HepG2 (cell line): Measurements from ENCODE around the gene NRL. TPM values are rescaled to one million over a fixed set of nuclear protein-coding genes. Genes with fewer than 3 reads are reported as not detected.

Experiments used
- ELF3 ChIP-seq: IDR thresholded peaks from 2 replicates; pipeline ENCODE4 v1.6.1; 2016; ENCODE audit warnings: missing genetic modification reagents, missing compliant biosample characterization
- GZF1 ChIP-seq: sonication (generic); formaldehyde crosslinking; IDR thresholded peaks from 2 replicates; pipeline ENCODE4 v1.5.1; 2020; ENCODE audit warnings: mild to moderate bottlenecking, missing genetic modification reagents
- MBD4 ChIP-seq: IDR thresholded peaks from 2 replicates; pipeline ENCODE4 v1.6.1; 2012; ENCODE audit warnings: low read length, inconsistent platforms, borderline replicate concordance
- MXD4 ChIP-seq: IDR thresholded peaks from 2 replicates; pipeline ENCODE4 v1.6.1; 2016; ENCODE audit warnings: mild to moderate bottlenecking, missing biosample characterization, missing genetic modification reagents
- NFIB ChIP-seq: sonication (generic); formaldehyde crosslinking; IDR thresholded peaks from 2 replicates; pipeline ENCODE4 v1.9.0; 2021; ENCODE audit warnings: missing genetic modification reagents, mild to moderate bottlenecking, borderline replicate concordance
- SMAD1 ChIP-seq: sonication (generic); formaldehyde crosslinking; IDR thresholded peaks from 2 replicates; pipeline ENCODE4 v1.4.0; 2020; ENCODE audit warnings: missing genetic modification reagents, low read depth, mild to moderate bottlenecking, borderline replicate concordance
- SOX13 ChIP-seq, 3 experiments: fragments of 450-650 bp in 1 of 3; sonication (generic) in 1 of 3; formaldehyde crosslinking in 1 of 3; IDR thresholded peaks in 2 of 3; conservative IDR thresholded peaks in 1 of 3; 2 replicates each; pipeline versions ENCODE4 v1.5.0 to v1.6.1; 2016 to 2020; ENCODE audit warnings: antibody characterized with exemption in 1 of 3, mild to moderate bottlenecking in 1 of 3, missing compliant biosample characterization in 1 of 3, missing genetic modification reagents in 1 of 3, moderate library complexity in 1 of 3
- SRSF4 ChIP-seq: fragments of 200-400 bp; formaldehyde crosslinking; IDR thresholded peaks from one replicate; pipeline ENCODE4 v1.6.1; 2018; ENCODE audit warnings: mild to moderate bottlenecking, low read depth, low read length, moderate library complexity; ENCODE audit not compliant: poor library complexity, severe bottlenecking
- ZNF24 ChIP-seq: fragments of 450-650 bp; IDR thresholded peaks from 2 replicates; pipeline ENCODE4 v1.6.1; 2017; ENCODE audit warnings: antibody characterized with exemption, mild to moderate bottlenecking
- ZNF256 ChIP-seq: sonication (generic); formaldehyde crosslinking; conservative IDR thresholded peaks from 2 replicates; pipeline ENCODE4 v1.4.0; 2020; ENCODE audit warnings: missing genetic modification reagents
- ZNF282 ChIP-seq: fragments of 450-650 bp; IDR thresholded peaks from 2 replicates; pipeline ENCODE4 v1.6.1; 2018; ENCODE audit not compliant: partially characterized antibody
- ZNF451 ChIP-seq: sonication (generic); formaldehyde crosslinking; IDR thresholded peaks from 2 replicates; pipeline ENCODE4 v1.5.0; 2020; ENCODE audit warnings: mild to moderate bottlenecking, missing genetic modification reagents
- ZNF460 ChIP-seq: sonication (generic); formaldehyde crosslinking; IDR thresholded peaks from 2 replicates; pipeline ENCODE4 v1.5.1; 2020; ENCODE audit warnings: missing genetic modification reagents, mild to moderate bottlenecking, borderline replicate concordance
- ZNF629 ChIP-seq: sonication (generic); formaldehyde crosslinking; conservative IDR thresholded peaks from 2 replicates; pipeline ENCODE4 v1.5.0; 2020; ENCODE audit warnings: missing genetic modification reagents
- ZNF670 ChIP-seq: sonication (generic); formaldehyde crosslinking; IDR thresholded peaks from 2 replicates; pipeline ENCODE4 v1.8.0; 2022; ENCODE audit warnings: mild to moderate bottlenecking, missing genetic modification reagents, borderline replicate concordance
- ZNF740 ChIP-seq: sonication (generic); formaldehyde crosslinking; IDR thresholded peaks from 2 replicates; pipeline ENCODE4 v1.4.0; 2020; ENCODE audit warnings: missing genetic modification reagents
- ZNF772 ChIP-seq: sonication (generic); formaldehyde crosslinking; IDR thresholded peaks from 2 replicates; pipeline ENCODE4 v1.5.0; 2020; ENCODE audit warnings: mild to moderate bottlenecking, missing genetic modification reagents
- ZNF800 ChIP-seq: sonication (generic); formaldehyde crosslinking; IDR thresholded peaks from 2 replicates; pipeline ENCODE4 v1.4.0; 2020; ENCODE audit warnings: missing genetic modification reagents
- ZNF841 ChIP-seq: sonication (generic); formaldehyde crosslinking; IDR thresholded peaks from 2 replicates; pipeline ENCODE4 v1.8.1; 2023; ENCODE audit warnings: missing genetic modification reagents, borderline replicate concordance
- ZZZ3 ChIP-seq: sonication (generic); formaldehyde crosslinking; IDR thresholded peaks from 2 replicates; pipeline ENCODE4 v1.4.0; 2020; ENCODE audit warnings: missing genetic modification reagents, mild to moderate bottlenecking, borderline replicate concordance
- polyA plus RNA-seq, 8 experiments: library from polyadenylated mRNA; depleted of rRNA in 3 of 8; stranded (reverse) in 7 of 8; unstranded in 1 of 8; fragments of >200 nt; fragmentation: Illumina TruSeq in 4 of 8; extraction: Trizol in 4 of 8; gene quantifications; 2 replicates each; pipeline versions ENCODE4 v1.2.1 to v1.2.3, GENCODE V29; 2011 to 2016; ENCODE audit warnings: low read depth in 4 of 8, missing spikeins in 1 of 8, mixed read lengths in 1 of 8; ENCODE audit not compliant: insufficient read depth in 1 of 8
- total RNA-seq, 5 experiments: library from RNA; depleted of rRNA; stranded (reverse); fragments of >200 nt; fragmentation: Illumina TruSeq; extraction: Trizol; gene quantifications; 2 replicates each; pipeline ENCODE4 v1.2.3, GENCODE V29; 2016; ENCODE audit warnings: low read depth in 1 of 5
- TF ChIP-seq, protein P1 (sequence below): IDR thresholded peaks from 2 replicates; pipeline ENCODE4 v1.6.1; 2012; ENCODE audit warnings: inconsistent platforms
- TF ChIP-seq, protein P2 (sequence below): sonication (generic); formaldehyde crosslinking; IDR thresholded peaks from 2 replicates; pipeline ENCODE4 v1.5.1; 2020; ENCODE audit warnings: missing genetic modification reagents, mild to moderate bottlenecking, borderline replicate concordance
- TF ChIP-seq, protein P3 (sequence below): sonication (generic); formaldehyde crosslinking; IDR thresholded peaks from 2 replicates; pipeline ENCODE4 v1.9.0; 2021; ENCODE audit warnings: missing genetic modification reagents, borderline replicate concordance

NRL gene
- total and polyA plus RNA-seq, 2 of the 13 experiments (the other 11 are each of a cell fraction or from before 2014, with no cell fraction given) = 2.5 to 4.7 TPM

DNA sequence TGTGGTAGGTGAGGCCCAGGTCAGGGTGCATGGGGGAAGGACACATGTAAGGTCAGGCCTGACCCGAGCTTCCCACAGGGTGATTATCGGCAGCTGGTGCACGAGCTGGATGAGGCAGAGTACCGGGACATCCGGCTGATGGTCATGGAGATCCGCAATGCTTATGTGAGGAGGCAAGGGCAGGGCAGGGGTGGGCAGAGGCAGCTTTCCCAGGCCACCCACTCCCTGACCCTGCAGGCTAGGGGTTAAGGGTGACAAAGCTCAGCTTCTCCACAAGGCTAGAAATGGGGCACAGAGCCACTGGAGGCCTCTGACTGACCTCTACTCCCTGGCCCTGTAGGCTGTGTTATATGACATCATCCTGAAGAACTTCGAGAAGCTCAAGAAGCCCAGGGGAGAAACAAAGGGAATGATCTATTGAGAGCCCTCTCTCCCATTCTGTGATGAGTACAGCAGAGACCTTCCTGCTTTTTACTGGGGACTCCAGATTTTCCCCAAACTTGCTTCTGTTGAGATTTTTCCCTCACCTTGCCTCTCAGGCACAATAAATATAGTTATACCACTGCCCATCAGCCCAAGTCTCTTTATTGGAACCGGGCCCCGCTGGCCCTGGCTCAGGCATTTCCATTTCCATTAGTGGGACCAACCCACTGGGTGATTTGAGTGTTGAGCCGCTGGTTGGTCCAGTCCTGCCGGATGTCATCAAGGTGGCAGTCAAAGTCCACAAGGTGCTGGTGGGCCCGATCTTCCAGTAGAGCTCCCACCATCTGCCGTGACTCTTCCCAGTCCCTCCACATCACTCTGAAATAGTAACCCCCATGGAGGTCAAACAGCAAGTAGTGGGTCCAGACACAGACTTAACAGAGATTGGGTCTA, 23.9 kb upstream of the NRL start (continued):
- TF ChIP-seq ZNF800 (CRISPR knock-in tag) = no peak
- peak; percentile 58; the same call in 1 of the 2 replicates for TF ChIP-seq ZNF772 (CRISPR knock-in tag)
- TF ChIP-seq, protein P1, sequence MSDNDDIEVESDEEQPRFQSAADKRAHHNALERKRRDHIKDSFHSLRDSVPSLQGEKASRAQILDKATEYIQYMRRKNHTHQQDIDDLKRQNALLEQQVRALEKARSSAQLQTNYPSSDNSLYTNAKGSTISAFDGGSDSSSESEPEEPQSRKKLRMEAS = no peak
- TF ChIP-seq ZZZ3 = no peak
- TF ChIP-seq ZNF841 (CRISPR knock-in tag) = no peak
- no peak for TF ChIP-seq ELF3 (CRISPR knock-in tag)
- no peak for TF ChIP-seq ZNF629 (CRISPR knock-in tag)
- TF ChIP-seq SOX13 (IDR thresholded peaks at IDR 0.05) = no peak
- no peak for TF ChIP-seq SOX13 (CRISPR knock-in tag; conservative IDR thresholded peaks at IDR 0.05 in 1 of 2, IDR thresholded peaks at IDR 0.05 in 1 of 2)
- TF ChIP-seq ZNF670 (CRISPR knock-in tag) = no peak
- TF ChIP-seq ZNF740 (CRISPR knock-in tag) = no peak
- TF ChIP-seq ZNF460 (CRISPR knock-in tag) = no peak
- TF ChIP-seq, protein P2, sequence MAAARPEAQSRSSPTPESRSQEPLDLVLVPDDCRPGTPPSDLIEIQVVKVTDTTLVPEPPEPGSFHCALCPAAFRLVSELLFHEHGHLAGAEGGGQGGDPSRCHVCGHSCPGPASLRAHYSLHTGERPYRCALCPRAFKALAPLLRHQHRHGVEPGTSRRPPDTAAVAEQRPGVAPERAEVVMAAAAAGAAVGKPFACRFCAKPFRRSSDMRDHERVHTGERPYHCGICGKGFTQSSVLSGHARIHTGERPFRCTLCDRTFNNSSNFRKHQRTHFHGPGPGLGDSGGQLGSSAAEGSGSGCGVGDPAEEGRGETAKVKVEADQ (CRISPR knock-in tag) = 0 out of 2 replicates have a peak, but pooled peaks have one; percentile 8
- TF ChIP-seq ZNF451 (CRISPR knock-in tag) = no peak
- TF ChIP-seq MBD4 = no peak
- no peak for TF ChIP-seq ZNF256
- TF ChIP-seq SRSF4 = no peak
- no peak for TF ChIP-seq ZNF24
- TF ChIP-seq, protein P3, sequence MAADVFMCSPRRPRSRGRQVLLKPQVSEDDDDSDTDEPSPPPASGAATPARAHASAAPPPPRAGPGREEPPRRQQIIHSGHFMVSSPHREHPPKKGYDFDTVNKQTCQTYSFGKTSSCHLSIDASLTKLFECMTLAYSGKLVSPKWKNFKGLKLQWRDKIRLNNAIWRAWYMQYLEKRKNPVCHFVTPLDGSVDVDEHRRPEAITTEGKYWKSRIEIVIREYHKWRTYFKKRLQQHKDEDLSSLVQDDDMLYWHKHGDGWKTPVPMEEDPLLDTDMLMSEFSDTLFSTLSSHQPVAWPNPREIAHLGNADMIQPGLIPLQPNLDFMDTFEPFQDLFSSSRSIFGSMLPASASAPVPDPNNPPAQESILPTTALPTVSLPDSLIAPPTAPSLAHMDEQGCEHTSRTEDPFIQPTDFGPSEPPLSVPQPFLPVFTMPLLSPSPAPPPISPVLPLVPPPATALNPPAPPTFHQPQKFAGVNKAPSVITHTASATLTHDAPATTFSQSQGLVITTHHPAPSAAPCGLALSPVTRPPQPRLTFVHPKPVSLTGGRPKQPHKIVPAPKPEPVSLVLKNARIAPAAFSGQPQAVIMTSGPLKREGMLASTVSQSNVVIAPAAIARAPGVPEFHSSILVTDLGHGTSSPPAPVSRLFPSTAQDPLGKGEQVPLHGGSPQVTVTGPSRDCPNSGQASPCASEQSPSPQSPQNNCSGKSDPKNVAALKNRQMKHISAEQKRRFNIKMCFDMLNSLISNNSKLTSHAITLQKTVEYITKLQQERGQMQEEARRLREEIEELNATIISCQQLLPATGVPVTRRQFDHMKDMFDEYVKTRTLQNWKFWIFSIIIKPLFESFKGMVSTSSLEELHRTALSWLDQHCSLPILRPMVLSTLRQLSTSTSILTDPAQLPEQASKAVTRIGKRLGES (CRISPR knock-in tag) = no peak
- no peak for TF ChIP-seq SMAD1 (CRISPR knock-in tag)
- no peak for TF ChIP-seq NFIB (CRISPR knock-in tag)
- TF ChIP-seq ZNF282 = no peak
- TF ChIP-seq GZF1 = no peak
- TF ChIP-seq MXD4 = no peak; the same call in 1 of the 2 replicates
